DND-41 (cell line): Measurements from ENCODE around the gene FAM162A.

ENCODE experiments used
- ATAC-seq: fragments of 200-7000 bp; cut with Tn5 transposase; 3 replicates; pipeline ENCODE4 v1.9.1; 2021; ENCODE audit warnings: low read depth; ENCODE audit not compliant: insufficient read depth
- DNase-seq: peaks from one replicate; pipeline ENCODE4 v3.0.0-alpha.2; 2020
- H2AFZ ChIP-seq: 2 replicates; pipeline ENCODE4 v1.6.0; 2012; ENCODE audit warnings: low read depth, low read length
- H3K27ac ChIP-seq: 2 replicates; pipeline ENCODE4 v1.5.1; 2012; ENCODE audit warnings: low read length, inconsistent platforms
- H3K27me3 ChIP-seq: fragments of 200-600 bp; sonication (generic); 2 replicates; pipeline ENCODE4 v1.6.0; 2012; ENCODE audit warnings: low read length, mild to moderate bottlenecking, inconsistent platforms; ENCODE audit not compliant: insufficient read depth, poor library complexity
- H3K36me3 ChIP-seq: 2 replicates; pipeline ENCODE4 v1.5.1; 2012; ENCODE audit warnings: low read length, inconsistent platforms; ENCODE audit not compliant: insufficient read depth
- H3K4me1 ChIP-seq: 2 replicates; pipeline ENCODE4 v1.5.1; 2012; ENCODE audit warnings: mild to moderate bottlenecking, low read length; ENCODE audit not compliant: insufficient read depth
- H3K4me2 ChIP-seq: 2 replicates; pipeline ENCODE4 v1.6.0; 2012; ENCODE audit warnings: mild to moderate bottlenecking, moderate library complexity, low read length, inconsistent platforms; ENCODE audit not compliant: insufficient read depth
- H3K4me3 ChIP-seq, 2 experiments: fragments of 200-600 bp in 1 of 2; shearing (Covaris generic) in 1 of 2; 2 replicates each; pipeline ENCODE4 v1.5.1; 2012 to 2016; ENCODE audit warnings: inconsistent platforms in 2 of 2, low read length in 2 of 2, mild to moderate bottlenecking in 2 of 2, low read depth in 1 of 2, moderate library complexity in 1 of 2
- H3K79me2 ChIP-seq: 2 replicates; pipeline ENCODE4 v1.6.0; 2012; ENCODE audit warnings: low read length, inconsistent platforms; ENCODE audit not compliant: insufficient read depth
- H3K9ac ChIP-seq: 2 replicates; pipeline ENCODE4 v1.6.0; 2012; ENCODE audit warnings: low read depth, mild to moderate bottlenecking, inconsistent platforms, low read length, moderate library complexity
- H3K9me3 ChIP-seq: 2 replicates; pipeline ENCODE4 v1.5.1; 2012; ENCODE audit warnings: low read length, moderate library complexity, mild to moderate bottlenecking, inconsistent platforms; ENCODE audit not compliant: insufficient read depth, severe bottlenecking
- H4K20me1 ChIP-seq: 2 replicates; pipeline ENCODE4 v1.6.0; 2012; ENCODE audit warnings: low read length; ENCODE audit not compliant: insufficient read depth
- CTCF ChIP-seq: IDR thresholded peaks from 2 replicates; pipeline ENCODE4 v1.5.1; 2012; ENCODE audit warnings: borderline replicate concordance, low read length, moderate library complexity, mild to moderate bottlenecking; ENCODE audit not compliant: poor library complexity, severe bottlenecking; ENCODE audit errors: extremely low read depth
- EZH2 ChIP-seq: IDR thresholded peaks from 3 replicates; pipeline ENCODE4 v1.6.1; 2012; ENCODE audit warnings: borderline replicate concordance, low read depth, mild to moderate bottlenecking, moderate library complexity, low read length, inconsistent platforms; ENCODE audit not compliant: severe bottlenecking

FAM162A gene

GRCh38 chr3:122461806-122462205 lies 77.8 kb downstream of the FAM162A start:
- no peak overlapping the region for H3K4me2 ChIP-seq
- H3K9me3 ChIP-seq: no peaks in the 10 kb centered on the region
- peaks cover 92% of the 10 kb centered on the region for H3K36me3 ChIP-seq
- H3K27me3 ChIP-seq: no peaks in the 10 kb centered on the region
- H3K4me1 ChIP-seq: no peaks in the 10 kb centered on the region
- DNase-seq (no peak), ATAC-seq (no peak)
- H4K20me1 ChIP-seq: peaks cover 10% of the 10 kb centered on the region; the same call in 1 of the 2 replicates
- H3K4me3 ChIP-seq: no peak overlapping the region
- H3K27ac ChIP-seq: no peak overlapping the region
- H3K9ac ChIP-seq: no peak overlapping the region
- peaks cover 6% of the 10 kb centered on the region; the same call in 1 of the 2 replicates for H3K79me2 ChIP-seq
- TF ChIP-seq EZH2: no peak
- TF ChIP-seq CTCF: no peak
- no peak overlapping the region for H2AFZ ChIP-seq
